ENCODE measurements around the gene MAP3K6. TPM values are rescaled to one million over a fixed set of nuclear protein-coding genes. Genes with fewer than 3 reads are reported as not detected.
A peak's percentile ranks its signal among the peaks of the same experiment; 100 is the strongest.

The MAP3K6 gene
- total and polyA plus RNA-seq, 8 donors: 11.8 to 83.3 (median 16.2) TPM

GRCh38 chr1:27345272-27345671 is 21.5 kb downstream of the MAP3K6 start:
- intact Hi-C loops (cut with DNase I): no loop called here
- Histone ChIP-seq H3K4me3 (no peak overlapping the region), H3K36me3 (peaks cover 0 to 21% of the 10 kb centered on the region in 2 donors), H3K27ac (no peak overlapping the region), H3K4me1 (peaks cover 18 to 68% of the 10 kb centered on the region in 2 donors), H3K27me3 (peaks cover 0 to 12% of the 10 kb centered on the region in 2 donors), H3K9me3 (no peaks in the 10 kb centered on the region)
- ATAC-seq (no peak), DNase-seq (peak in 1 of 4 donors; percentile 61)
- TF ChIP-seq CTCF (IDR thresholded peaks at IDR 0.05): no peak

- ATAC-seq: no peak
- no peak for TF ChIP-seq CTCF (IDR thresholded peaks at IDR 0.05)
- H3K27ac ChIP-seq: peak overlapping the region in 1 of 2 donors; percentile 94
Measured at GRCh38 chr1:27343639-27344025, 23.1 kb downstream of the MAP3K6 start.

DNA sequence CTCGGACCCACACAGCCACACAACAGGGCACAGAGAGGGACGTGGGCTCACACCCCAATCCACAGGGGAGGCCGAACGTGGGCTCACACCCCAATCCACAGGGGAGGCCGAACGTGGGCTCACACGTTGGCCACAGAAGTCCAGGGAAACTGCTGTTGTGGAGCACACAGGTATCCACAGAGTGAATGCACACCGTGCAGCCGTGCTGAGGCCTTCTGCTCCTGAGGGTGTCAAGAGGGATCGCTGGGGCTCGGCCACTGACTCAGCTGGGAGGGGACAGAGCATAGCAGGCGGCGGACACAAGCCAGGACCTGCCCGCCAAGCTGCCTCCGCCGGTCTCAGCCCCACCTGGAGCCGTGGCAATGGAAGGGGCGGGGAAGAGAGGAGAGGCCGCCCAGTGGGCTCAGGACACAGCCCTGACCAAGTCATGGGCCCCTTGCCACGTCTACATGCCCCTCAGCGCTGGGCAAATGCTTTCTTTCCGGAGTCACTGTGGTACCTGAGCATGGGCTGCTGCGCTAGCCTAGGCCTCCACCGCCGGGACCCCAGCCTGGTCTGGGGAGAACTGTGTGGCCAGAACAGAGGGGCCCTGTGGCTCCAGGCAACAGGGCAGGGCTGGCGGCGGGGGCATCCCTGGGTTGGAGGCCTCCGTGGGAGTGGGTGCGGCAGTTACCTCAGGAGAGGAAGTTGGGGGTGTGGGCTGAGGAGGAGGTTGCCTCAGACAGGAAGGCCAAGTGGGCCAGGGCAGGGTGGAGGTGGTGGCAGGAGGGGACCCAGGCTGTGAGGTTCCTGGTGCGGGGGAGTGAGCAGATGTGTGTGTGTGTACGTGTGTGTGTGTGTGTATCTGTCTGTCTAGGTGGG is 23.8 kb downstream of the MAP3K6 start:
- ATAC-seq (peak; percentile 83), DNase-seq (peak in 2 of 4 donors; percentile 71 to 92)
- Histone ChIP-seq H3K4me1 (peaks cover 10 to 52% of the 10 kb centered on the region in 2 donors), H3K36me3 (peaks cover 0 to 15% of the 10 kb centered on the region in 2 donors), H3K4me3 (peak overlapping the region; percentile 28 to 55), H3K9me3 (no peaks in the 10 kb centered on the region), H3K27ac (peak overlapping the region; percentile 62 to 94), H3K27me3 (no peaks in the 10 kb centered on the region)
- TF ChIP-seq CTCF (IDR thresholded peaks at IDR 0.05): no peak
- intact Hi-C loops (cut with DNase I): no loop called here

More at GRCh38 chr1:27343639-27344025, 23.1 kb downstream of the MAP3K6 start:
- H3K4me1 ChIP-seq: peaks cover 10 to 52% of the 10 kb centered on the region in 2 donors
- intact Hi-C loops (cut with DNase I): no loop called here
- H3K27me3 ChIP-seq: peaks cover 0 to under 1% of the 10 kb centered on the region in 2 donors
- no peaks in the 10 kb centered on the region for H3K9me3 ChIP-seq
- peak overlapping the region in 1 of 2 donors; percentile 55 for H3K4me3 ChIP-seq
- no peak for DNase-seq
- peaks cover 0 to 15% of the 10 kb centered on the region in 2 donors for H3K36me3 ChIP-seq

DNA sequence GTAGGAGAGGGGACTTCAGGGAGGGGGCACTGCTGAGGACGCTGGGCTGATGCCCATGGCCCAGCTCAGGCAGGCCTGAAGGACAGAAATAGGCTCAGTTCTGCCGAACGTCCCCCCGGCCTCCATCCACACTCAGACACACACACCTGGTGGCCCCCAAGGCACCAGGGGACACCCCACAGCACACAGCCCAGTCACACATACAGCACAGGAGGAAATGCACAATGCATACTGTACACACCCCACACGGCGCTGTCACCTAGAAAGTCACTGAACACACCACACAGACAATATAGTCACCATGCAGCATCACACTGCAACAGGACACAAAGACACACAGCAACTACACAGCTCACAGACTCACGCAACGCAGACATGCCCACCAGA is 24.4 kb downstream of the MAP3K6 start:
- Histone ChIP-seq H3K36me3 (peaks cover 0 to 10% of the 10 kb centered on the region in 2 donors), H3K4me3 (peak overlapping the region; percentile 28 to 55), H3K4me1 (peaks cover 10 to 47% of the 10 kb centered on the region in 2 donors), H3K9me3 (no peaks in the 10 kb centered on the region), H3K27ac (peak overlapping the region; percentile 62 to 94), H3K27me3 (no peaks in the 10 kb centered on the region)
- intact Hi-C loops (cut with DNase I): no loop called here
- DNase-seq (peak in 1 of 4 donors; percentile 47), ATAC-seq (peak; percentile 25)
- no peak for TF ChIP-seq CTCF (IDR thresholded peaks at IDR 0.05)

DNA sequence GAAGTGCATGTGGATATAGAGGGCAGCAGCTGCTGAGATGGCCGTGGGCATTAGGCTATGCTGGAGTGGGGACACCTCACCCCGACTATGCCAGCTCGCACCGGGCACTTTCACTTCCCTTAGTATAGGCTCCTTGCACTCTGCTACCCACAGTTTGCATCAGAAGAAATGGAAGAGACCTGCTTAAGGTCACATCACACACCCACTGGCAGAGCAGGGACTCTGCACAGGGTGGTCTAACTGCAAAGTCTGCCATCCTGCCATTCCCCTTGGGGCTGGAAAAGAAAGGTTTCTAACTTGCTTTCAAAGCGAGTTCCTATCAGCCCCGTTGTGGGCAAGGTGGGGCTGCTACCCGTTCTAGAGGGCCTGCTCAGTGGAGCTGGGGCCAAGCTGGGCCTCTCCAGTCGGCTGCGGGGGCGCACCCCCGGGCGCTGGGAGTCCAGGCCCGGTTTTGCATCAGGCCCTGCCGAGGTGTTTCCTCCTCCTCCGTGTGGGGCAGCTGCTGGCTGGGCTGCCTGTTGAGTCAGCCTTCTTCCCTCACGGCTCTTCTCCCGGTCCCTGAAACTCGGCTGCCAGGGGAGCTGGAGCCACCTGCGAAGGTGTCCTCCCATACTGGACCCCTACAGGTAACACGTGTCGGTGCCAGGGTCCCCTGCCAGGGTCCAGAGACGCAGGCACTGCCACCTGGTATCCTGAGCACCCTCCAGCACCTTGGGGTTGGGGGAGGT is 25.1 kb downstream of the MAP3K6 start, which contains the start of gene SYTL1:
TSS of gene SYTL1 (plus strand) at position 498 of the 728 bp plus-strand sequence. CDS start 3,313 bp downstream, outside the sequence.
- Histone ChIP-seq H3K27me3 (no peaks in the 10 kb centered on the region), H3K27ac (peak within 1 kb of the TSS; percentile 62 to 94), H3K9me3 (no peaks in the 10 kb centered on the region), H3K36me3 (peaks cover 0 to 15% of the 10 kb centered on the region in 2 donors), H3K4me3 (peak within 1 kb of the TSS; percentile 28 to 55), H3K4me1 (peaks cover 10 to 44% of the 10 kb centered on the region in 2 donors)
- TF ChIP-seq CTCF (IDR thresholded peaks at IDR 0.05): no peak
- intact Hi-C loops (cut with DNase I): no loop called here
- ATAC-seq (peak; percentile 84), DNase-seq (peak in 2 of 4 donors; percentile 76 to 92)

Data from left lung (tissue), 10 donors.